Adrenal gland (tissue), 12 donors: Measurements from ENCODE around the gene MCHR1. TPM values are rescaled to one million over a fixed set of nuclear protein-coding genes. Genes with fewer than 3 reads are reported as not detected.
A peak's percentile ranks its signal among the peaks of the same experiment; 100 is the strongest.

Source experiments
- DNase-seq, 7 donors: peaks; one replicate each; pipeline ENCODE4 v3.0.0-alpha.2; 2019 to 2020
- H3K27ac ChIP-seq, 5 donors: fragments of 200-600 bp; sonication (generic) in 4 of 5; 1 replicate in 3 of 5; 2 replicates in 2 of 5; pipeline versions ENCODE4 v1.5.1 to v1.8.0; 2016 to 2020; ENCODE audit warnings: mild to moderate bottlenecking in 1 of 5
- H3K27me3 ChIP-seq: fragments of 200-600 bp; 2 replicates; pipeline ENCODE4 v1.8.0; 2021
- H3K36me3 ChIP-seq, 2 donors: fragments of 200-600 bp; replicated peaks in 1 of 2; 1 replicate in 1 of 2; 2 replicates in 1 of 2; pipeline versions ENCODE4 v1.5.1 to v1.8.0; 2018 to 2022
- H3K4me1 ChIP-seq, 2 donors: fragments of 200-600 bp; replicated peaks in 1 of 2; 1 replicate in 1 of 2; 2 replicates in 1 of 2; pipeline versions ENCODE4 v1.5.1 to v1.8.0; 2018 to 2021
- H3K4me3 ChIP-seq, 4 donors: fragments of 200-600 bp; sonication (generic) in 3 of 4; one replicate each; pipeline ENCODE4 v1.5.1; 2016 to 2018
- H3K9me3 ChIP-seq, 3 donors: fragments of 200-600 bp; sonication (generic) in 1 of 3; replicated peaks in 1 of 3; 1 replicate in 2 of 3; 2 replicates in 1 of 3; pipeline versions ENCODE4 v1.5.1 to v1.8.0; 2016 to 2021
- POLR2A ChIP-seq, 2 donors: fragments of 450-650 bp; IDR thresholded peaks; one replicate each; pipeline ENCODE4 v1.6.1; 2017; ENCODE audit warnings: antibody characterized with exemption in 2 of 2, mild to moderate bottlenecking in 2 of 2, moderate library complexity in 1 of 2
- WGBS, 4 donors: extraction: QIAGEN DNeasy Blood & Tissue Kit in 2 of 4; methylation state at CpG; one replicate each; pipeline versions ENCODE4 v1.1.5 to v1.1.7; 2013 to 2017; 5-methylcytosine and 5-hydroxymethylcytosine counted together
- intact Hi-C, 2 donors: fragments of 100-400 bp; cut with DNase I; formaldehyde crosslinking; loops; one replicate each; pipeline versions ENCODE4 v1.14.1 to v1.15.0; 2022 to 2023
- polyA plus RNA-seq, 3 donors: library from polyadenylated mRNA; stranded (reverse); fragments of 200-250 nt in 2 of 3; fragments of 350-450 nt in 1 of 3; fragmentation: Illumina TruSeq in 1 of 3; extraction: RNeasy Lipid Tissue Mini Kit (QIAGEN cat#74804) in 1 of 3; gene quantifications; one replicate each; pipeline ENCODE4 v1.2.3, GENCODE V29; 2013 to 2014
- total RNA-seq, 9 donors: library from RNA; depleted of rRNA in 4 of 9; stranded (reverse); fragments of >200 nt in 4 of 9; fragments of 120-200 nt in 1 of 9; fragmentation: NEBNext Ultra II Directional in 1 of 9; extraction: Animal tissue kit (Norgen Biotek cat#: 25700) in 1 of 9; gene quantifications; one replicate each; pipeline versions ENCODE4 v1.1.0 to v1.2.4, GENCODE V29; 2013 to 2023
- TF ChIP-seq, protein P1 (sequence below), 6 experiments: fragments of 450-650 bp in 4 of 6; fragments of 200-600 bp in 2 of 6; sonication (generic) in 1 of 6; IDR thresholded peaks; 1 replicate in 5 of 6; 2 replicates in 1 of 6; pipeline versions ENCODE4 v1.5.1 to v1.8.0; 2016 to 2021; ENCODE audit warnings: antibody characterized with exemption in 6 of 6, mild to moderate bottlenecking in 2 of 6, moderate library complexity in 1 of 6
- donor health status: healthy with polysubstance abuse.
- donor health status: Bipolar disorder and iron deficiency.
- donor health status: DM: yes; HTN: yes; CAD: no.
- donor health status: DM: no; HTN: no; CAD: no.
- donor health status: DM: no; HTN: no; CAD: no.
- donor health status: DM: yes; HTN: yes; CAD: no.

Gene MCHR1
- total and polyA plus RNA-seq, 12 donors, result 0.07 to 1.7 (median 0.24) TPM; not detected in 2

GRCh38 chr22:40705918-40706682 is 26.8 kb downstream of the MCHR1 start:
- intact Hi-C loops, result no loop called here
- TF ChIP-seq, protein P1, sequence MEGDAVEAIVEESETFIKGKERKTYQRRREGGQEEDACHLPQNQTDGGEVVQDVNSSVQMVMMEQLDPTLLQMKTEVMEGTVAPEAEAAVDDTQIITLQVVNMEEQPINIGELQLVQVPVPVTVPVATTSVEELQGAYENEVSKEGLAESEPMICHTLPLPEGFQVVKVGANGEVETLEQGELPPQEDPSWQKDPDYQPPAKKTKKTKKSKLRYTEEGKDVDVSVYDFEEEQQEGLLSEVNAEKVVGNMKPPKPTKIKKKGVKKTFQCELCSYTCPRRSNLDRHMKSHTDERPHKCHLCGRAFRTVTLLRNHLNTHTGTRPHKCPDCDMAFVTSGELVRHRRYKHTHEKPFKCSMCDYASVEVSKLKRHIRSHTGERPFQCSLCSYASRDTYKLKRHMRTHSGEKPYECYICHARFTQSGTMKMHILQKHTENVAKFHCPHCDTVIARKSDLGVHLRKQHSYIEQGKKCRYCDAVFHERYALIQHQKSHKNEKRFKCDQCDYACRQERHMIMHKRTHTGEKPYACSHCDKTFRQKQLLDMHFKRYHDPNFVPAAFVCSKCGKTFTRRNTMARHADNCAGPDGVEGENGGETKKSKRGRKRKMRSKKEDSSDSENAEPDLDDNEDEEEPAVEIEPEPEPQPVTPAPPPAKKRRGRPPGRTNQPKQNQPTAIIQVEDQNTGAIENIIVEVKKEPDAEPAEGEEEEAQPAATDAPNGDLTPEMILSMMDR (IDR thresholded peaks at IDR 0.05), result no peak
- TF ChIP-seq POLR2A (IDR thresholded peaks at IDR 0.05), result no peak
- Histone ChIP-seq H3K36me3 (no peaks in the 10 kb centered on the region), H3K4me3 (no peak overlapping the region), H3K27ac (no peak overlapping the region), H3K27me3 (no peaks in the 10 kb centered on the region), H3K9me3 (no peaks in the 10 kb centered on the region), H3K4me1 (peaks cover 6 to 21% of the 10 kb centered on the region in 2 donors)
- DNase-seq, result no peak
- WGBS, 4 donors, result 74 to 89% (median 81%) methylated on average over 9 of the region's 9 CpGs

DNA sequence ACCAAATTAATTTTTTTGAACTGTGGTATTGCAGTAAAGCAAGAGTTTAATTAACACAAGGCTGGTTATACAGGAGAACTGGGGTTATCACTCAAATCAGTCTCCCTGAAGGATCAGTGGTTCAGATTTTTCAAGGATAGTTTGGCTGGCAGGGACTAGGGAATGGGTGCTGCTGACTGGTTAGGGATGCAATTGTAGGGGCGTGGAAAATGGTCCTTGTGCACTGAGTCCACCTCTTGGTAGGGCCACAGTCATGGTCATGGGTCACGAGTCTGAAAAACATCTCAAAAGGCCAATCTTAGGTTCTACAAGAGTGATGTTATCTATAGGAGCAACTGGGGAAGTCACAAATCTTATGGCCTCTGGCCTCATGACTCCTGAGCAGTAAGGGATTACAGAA is 27.9 kb downstream of the MCHR1 start:
- no peak for DNase-seq
- Histone ChIP-seq H3K27me3 (no peaks in the 10 kb centered on the region), H3K9me3 (no peaks in the 10 kb centered on the region), H3K4me3 (no peak overlapping the region), H3K27ac (no peak overlapping the region), H3K4me1 (peaks cover 15 to 31% of the 10 kb centered on the region in 2 donors), H3K36me3 (no peaks in the 10 kb centered on the region)
- intact Hi-C loops, result no loop called here
- WGBS, 4 donors, result 88 to 95% (median 93%) methylated on average over 2 of the region's 2 CpGs
- TF ChIP-seq POLR2A (IDR thresholded peaks at IDR 0.05), result no peak
- TF ChIP-seq, protein P1 (IDR thresholded peaks at IDR 0.05), result no peak

GRCh38 chr22:40708177-40708576 is 28.9 kb downstream of the MCHR1 start:
- Histone ChIP-seq H3K4me1 (peaks cover 15 to 33% of the 10 kb centered on the region in 2 donors), H3K27ac (no peak overlapping the region), H3K36me3 (no peaks in the 10 kb centered on the region), H3K9me3 (no peaks in the 10 kb centered on the region), H3K4me3 (no peak overlapping the region), H3K27me3 (no peaks in the 10 kb centered on the region)
- 87 to 94% (median 93%) methylated on average over 5 of the region's 5 CpGs for WGBS, 4 donors
- intact Hi-C loops, result no loop called here
- TF ChIP-seq, protein P1 (IDR thresholded peaks at IDR 0.05), result no peak
- TF ChIP-seq POLR2A (IDR thresholded peaks at IDR 0.05), result no peak
- DNase-seq, result no peak

GRCh38 chr22:40709752-40710413 is 30.6 kb downstream of the MCHR1 start:
- Histone ChIP-seq H3K27ac (peak overlapping the region in 3 of 5 donors; percentile 55 to 88 (median 78)), H3K9me3 (no peaks in the 10 kb centered on the region), H3K27me3 (no peaks in the 10 kb centered on the region), H3K4me1 (peaks cover 19 to 40% of the 10 kb centered on the region in 2 donors), H3K4me3 (no peak overlapping the region), H3K36me3 (no peaks in the 10 kb centered on the region)
- peak in 6 of 7 donors; percentile 39 to 70 (median 46) for DNase-seq
- intact Hi-C loops, result no loop called here
- 32 to 55% (median 36%) methylated on average over 6 of the region's 6 CpGs for WGBS, 4 donors
- TF ChIP-seq, protein P1 (IDR thresholded peaks at IDR 0.05), result no peak
- TF ChIP-seq POLR2A (IDR thresholded peaks at IDR 0.05), result peak in 1 of 2 donors; percentile 25
